DND-41 (cell line): Measurements from ENCODE around the gene PDCD4.

Source experiments
- ATAC-seq: fragments of 200-7000 bp; cut with Tn5 transposase; 3 replicates; pipeline ENCODE4 v1.9.1; 2021; ENCODE audit warnings: low read depth; ENCODE audit not compliant: insufficient read depth
- DNase-seq: peaks from one replicate; pipeline ENCODE4 v3.0.0-alpha.2; 2020
- H2AFZ ChIP-seq: 2 replicates; pipeline ENCODE4 v1.6.0; 2012; ENCODE audit warnings: low read depth, low read length
- H3K27ac ChIP-seq: 2 replicates; pipeline ENCODE4 v1.5.1; 2012; ENCODE audit warnings: low read length, inconsistent platforms
- H3K27me3 ChIP-seq: fragments of 200-600 bp; sonication (generic); 2 replicates; pipeline ENCODE4 v1.6.0; 2012; ENCODE audit warnings: low read length, mild to moderate bottlenecking, inconsistent platforms; ENCODE audit not compliant: insufficient read depth, poor library complexity
- H3K36me3 ChIP-seq: 2 replicates; pipeline ENCODE4 v1.5.1; 2012; ENCODE audit warnings: low read length, inconsistent platforms; ENCODE audit not compliant: insufficient read depth
- H3K4me1 ChIP-seq: 2 replicates; pipeline ENCODE4 v1.5.1; 2012; ENCODE audit warnings: mild to moderate bottlenecking, low read length; ENCODE audit not compliant: insufficient read depth
- H3K4me2 ChIP-seq: 2 replicates; pipeline ENCODE4 v1.6.0; 2012; ENCODE audit warnings: mild to moderate bottlenecking, moderate library complexity, low read length, inconsistent platforms; ENCODE audit not compliant: insufficient read depth
- H3K4me3 ChIP-seq, 2 experiments: fragments of 200-600 bp in 1 of 2; shearing (Covaris generic) in 1 of 2; 2 replicates each; pipeline ENCODE4 v1.5.1; 2012 to 2016; ENCODE audit warnings: inconsistent platforms in 2 of 2, low read length in 2 of 2, mild to moderate bottlenecking in 2 of 2, low read depth in 1 of 2, moderate library complexity in 1 of 2
- H3K79me2 ChIP-seq: 2 replicates; pipeline ENCODE4 v1.6.0; 2012; ENCODE audit warnings: low read length, inconsistent platforms; ENCODE audit not compliant: insufficient read depth
- H3K9ac ChIP-seq: 2 replicates; pipeline ENCODE4 v1.6.0; 2012; ENCODE audit warnings: low read depth, mild to moderate bottlenecking, inconsistent platforms, low read length, moderate library complexity
- H3K9me3 ChIP-seq: 2 replicates; pipeline ENCODE4 v1.5.1; 2012; ENCODE audit warnings: low read length, moderate library complexity, mild to moderate bottlenecking, inconsistent platforms; ENCODE audit not compliant: insufficient read depth, severe bottlenecking
- H4K20me1 ChIP-seq: 2 replicates; pipeline ENCODE4 v1.6.0; 2012; ENCODE audit warnings: low read length; ENCODE audit not compliant: insufficient read depth
- CTCF ChIP-seq: IDR thresholded peaks from 2 replicates; pipeline ENCODE4 v1.5.1; 2012; ENCODE audit warnings: borderline replicate concordance, low read length, moderate library complexity, mild to moderate bottlenecking; ENCODE audit not compliant: poor library complexity, severe bottlenecking; ENCODE audit errors: extremely low read depth
- EZH2 ChIP-seq: IDR thresholded peaks from 3 replicates; pipeline ENCODE4 v1.6.1; 2012; ENCODE audit warnings: borderline replicate concordance, low read depth, mild to moderate bottlenecking, moderate library complexity, low read length, inconsistent platforms; ENCODE audit not compliant: severe bottlenecking

PDCD4 gene

GRCh38 chr10:110916554-110917346, 45.0 kb downstream of the PDCD4 start:
- H3K27me3 ChIP-seq = no peaks in the 10 kb centered on the region
- H3K79me2 ChIP-seq = peaks cover 34% of the 10 kb centered on the region
- no peak overlapping the region for H3K4me3 ChIP-seq
- TF ChIP-seq CTCF (no peak), EZH2 (no peak)
- H3K4me2 ChIP-seq = no peak overlapping the region
- H3K9me3 ChIP-seq = no peaks in the 10 kb centered on the region
- no peaks in the 10 kb centered on the region for H3K36me3 ChIP-seq
- peaks cover 11% of the 10 kb centered on the region; the same call in 1 of the 2 replicates for H4K20me1 ChIP-seq
- DNase-seq = no peak
- no peak for ATAC-seq
- no peak overlapping the region for H3K9ac ChIP-seq
- peaks cover 25% of the 10 kb centered on the region for H3K4me1 ChIP-seq
- no peak overlapping the region for H3K27ac ChIP-seq
- H2AFZ ChIP-seq = no peak overlapping the region

GRCh38 chr10:110918269-110918642, 46.5 kb downstream of the PDCD4 start:
- ATAC-seq (no peak; the same call in 2 of the 3 replicates), DNase-seq (peak; percentile 92)
- peak overlapping the region; percentile 73 to 76 for H3K4me3 ChIP-seq
- H3K79me2 ChIP-seq = peaks cover 50% of the 10 kb centered on the region
- H3K27ac ChIP-seq = peak overlapping the region; percentile 96
- H3K4me1 ChIP-seq = peaks cover 29% of the 10 kb centered on the region
- no peaks in the 10 kb centered on the region for H3K36me3 ChIP-seq
- peaks cover 15% of the 10 kb centered on the region; the same call in 1 of the 2 replicates for H4K20me1 ChIP-seq
- peak; percentile 3 for TF ChIP-seq CTCF
- no peak for TF ChIP-seq EZH2
- H3K9me3 ChIP-seq = no peaks in the 10 kb centered on the region
- peak overlapping the region; percentile 89 for H2AFZ ChIP-seq
- H3K27me3 ChIP-seq = no peaks in the 10 kb centered on the region
- H3K9ac ChIP-seq = peak overlapping the region; percentile 86
- peak overlapping the region; percentile 81 for H3K4me2 ChIP-seq

GRCh38 chr10:110918643-110919348, 47.1 kb downstream of the PDCD4 start, which contains the start of gene BBIP1:
BBIP1 (minus strand) TSS chr10:110919180; CDS start chr10:110918157, 1,023 bp downstream.
- Histone ChIP-seq H3K4me2 (peak within 1 kb of the TSS; percentile 81), H3K27ac (peak within 1 kb of the TSS; percentile 96), H3K27me3 (no peaks in the 10 kb centered on the region), H3K9me3 (no peaks in the 10 kb centered on the region), H3K9ac (peak within 1 kb of the TSS; percentile 86), H3K4me1 (peaks cover 29% of the 10 kb centered on the region), H3K4me3 (peak within 1 kb of the TSS; percentile 74 to 76), H3K79me2 (peaks cover 55% of the 10 kb centered on the region), H2AFZ (peak within 1 kb of the TSS; percentile 89), H3K36me3 (no peaks in the 10 kb centered on the region), H4K20me1 (peaks cover 18% of the 10 kb centered on the region; the same call in 1 of the 2 replicates)
- ATAC-seq (peak; percentile 93), DNase-seq (no peak)
- TF ChIP-seq CTCF (no peak), EZH2 (no peak)
